SJCRH30 (cell line): Measurements from ENCODE around the gene KCNJ9. TPM values are rescaled to one million over a fixed set of nuclear protein-coding genes. Genes with fewer than 3 reads are reported as not detected.
"Not testable (repeated sequence)": the region's sequence is repeated elsewhere in the genome, so short reads cannot be mapped to it uniquely, and the experiment has no call there.

Experiments
- DNase-seq, 2 experiments: peaks; one replicate each; pipeline ENCODE4 v3.0.0-alpha.2; 2015 to 2020
- H3K27ac ChIP-seq: fragments of 250-450 bp; sonication (Bioruptor Pico); 2 replicates; pipeline ENCODE4 v1.5.1; 2020; ENCODE audit warnings: mild to moderate bottlenecking, moderate library complexity
- H3K27me3 ChIP-seq: fragments of 250-450 bp; sonication (Bioruptor Pico); 2 replicates; pipeline ENCODE4 v1.5.1; 2020; ENCODE audit warnings: mild to moderate bottlenecking, moderate library complexity
- H3K36me3 ChIP-seq: fragments of 250-450 bp; sonication (Bioruptor Pico); 2 replicates; pipeline ENCODE4 v1.5.1; 2020; ENCODE audit warnings: mild to moderate bottlenecking, moderate library complexity
- H3K4me1 ChIP-seq: fragments of 250-450 bp; sonication (Bioruptor Pico); 2 replicates; pipeline ENCODE4 v1.5.1; 2020; ENCODE audit warnings: mild to moderate bottlenecking, moderate library complexity
- H3K4me3 ChIP-seq: fragments of 250-450 bp; sonication (Bioruptor Pico); 2 replicates; pipeline ENCODE4 v1.5.1; 2020; ENCODE audit warnings: mild to moderate bottlenecking, moderate library complexity
- H3K9me3 ChIP-seq: fragments of 250-450 bp; sonication (Bioruptor Pico); replicated peaks from 2 replicates; pipeline ENCODE4 v1.5.1; 2020; ENCODE audit warnings: mild to moderate bottlenecking, moderate library complexity
- total RNA-seq: library from RNA; depleted of rRNA; stranded (reverse); fragments of >200 nt; shearing (Covaris generic); gene quantifications from 2 replicates; pipeline ENCODE4 v1.2.3, GENCODE V29; 2014

The KCNJ9 gene
- total RNA-seq, 1 experiment from 2014 or later: not detected

GRCh38 chr1:160114085-160114484 is 32.7 kb downstream of the KCNJ9 start:
- no peak overlapping the region for H3K27ac ChIP-seq

GRCh38 chr1:160115545-160116282 is 34.4 kb downstream of the KCNJ9 start, which contains the start of gene ATP1A2:
TSS of gene ATP1A2 (plus strand) at chr1:160115759. CDS start at chr1:160115862, 103 bp downstream.
- H3K27me3 ChIP-seq: no peaks in the 10 kb centered on the region
- H3K4me1 ChIP-seq: peaks cover 26% of the 10 kb centered on the region
- H3K9me3 ChIP-seq: no peaks in the 10 kb centered on the region
- DNase-seq: peak; percentile 73 to 79
- H3K27ac ChIP-seq: peak within 1 kb of the TSS; percentile 76
- peak within 1 kb of the TSS; percentile 68 for H3K4me3 ChIP-seq
- H3K36me3 ChIP-seq: peaks cover 7% of the 10 kb centered on the region

More at GRCh38 chr1:160114085-160114484, 32.7 kb downstream of the KCNJ9 start:
- DNase-seq: no peak
- no peaks in the 10 kb centered on the region for H3K9me3 ChIP-seq
- no peak overlapping the region for H3K4me3 ChIP-seq
- peaks cover 5% of the 10 kb centered on the region; the same call in 1 of the 2 replicates for H3K36me3 ChIP-seq
- no peaks in the 10 kb centered on the region for H3K27me3 ChIP-seq
- H3K4me1 ChIP-seq: peaks cover 34% of the 10 kb centered on the region

GRCh38 chr1:160116283-160117147 is 35.2 kb downstream of the KCNJ9 start:
- Histone ChIP-seq H3K4me1 (peaks cover 32% of the 10 kb centered on the region), H3K27ac (peak overlapping the region; percentile 76)

GRCh38 chr1:160117300-160117699 is 36.0 kb downstream of the KCNJ9 start:
- peaks cover 34% of the 10 kb centered on the region for H3K4me1 ChIP-seq
- peak overlapping the region; percentile 68 for H3K4me3 ChIP-seq
- H3K27ac ChIP-seq: peak overlapping the region; percentile 76
- peaks cover 20% of the 10 kb centered on the region for H3K36me3 ChIP-seq
- no peak for DNase-seq
- no peaks in the 10 kb centered on the region for H3K9me3 ChIP-seq
- no peaks in the 10 kb centered on the region for H3K27me3 ChIP-seq

More at GRCh38 chr1:160116283-160117147, 35.2 kb downstream of the KCNJ9 start:
- H3K27me3 ChIP-seq: no peaks in the 10 kb centered on the region
- peak overlapping the region; percentile 68 for H3K4me3 ChIP-seq
- peak; percentile 69 for DNase-seq
- no peaks in the 10 kb centered on the region for H3K9me3 ChIP-seq
- peaks cover 15% of the 10 kb centered on the region for H3K36me3 ChIP-seq

GRCh38 chr1:160117709-160118183 is 36.4 kb downstream of the KCNJ9 start:
- Histone ChIP-seq H3K27me3 (no peaks in the 10 kb centered on the region), H3K36me3 (peaks cover 20% of the 10 kb centered on the region), H3K9me3 (no peaks in the 10 kb centered on the region), H3K27ac (no peak overlapping the region), H3K4me3 (peak overlapping the region; percentile 68), H3K4me1 (peaks cover 34% of the 10 kb centered on the region)
- no peak for DNase-seq

- no peak overlapping the region for H3K4me3 ChIP-seq
- no peak overlapping the region for H3K27ac ChIP-seq
- DNase-seq: no peak
- peaks cover 37% of the 10 kb centered on the region for H3K4me1 ChIP-seq
- peaks cover 20% of the 10 kb centered on the region for H3K36me3 ChIP-seq
- no peaks in the 10 kb centered on the region for H3K9me3 ChIP-seq
- H3K27me3 ChIP-seq: no peaks in the 10 kb centered on the region
Observed at GRCh38 chr1:160118928-160119327, 37.6 kb downstream of the KCNJ9 start.

GRCh38 chr1:160120797-160121196 is 39.5 kb downstream of the KCNJ9 start:
- H3K4me1 ChIP-seq: peaks cover 40% of the 10 kb centered on the region
- H3K27ac ChIP-seq: no peak overlapping the region
- peaks cover 28% of the 10 kb centered on the region for H3K36me3 ChIP-seq
- no peaks in the 10 kb centered on the region for H3K9me3 ChIP-seq
- H3K27me3 ChIP-seq: no peaks in the 10 kb centered on the region
- no peak overlapping the region for H3K4me3 ChIP-seq
- DNase-seq: no peak

- no peak for DNase-seq
- Histone ChIP-seq H3K4me3 (no peak overlapping the region), H3K4me1 (peaks cover 45% of the 10 kb centered on the region), H3K36me3 (peaks cover 34% of the 10 kb centered on the region), H3K27ac (no peak overlapping the region), H3K9me3 (no peaks in the 10 kb centered on the region), H3K27me3 (no peaks in the 10 kb centered on the region)
Observed at GRCh38 chr1:160121388-160121787, 40.0 kb downstream of the KCNJ9 start.

- Histone ChIP-seq H3K36me3 (peaks cover 50% of the 10 kb centered on the region), H3K4me1 (peaks cover 39% of the 10 kb centered on the region), H3K27ac (no peak overlapping the region), H3K9me3 (no peaks in the 10 kb centered on the region), H3K4me3 (no peak overlapping the region), H3K27me3 (no peaks in the 10 kb centered on the region)
- DNase-seq: no peak
Observed at GRCh38 chr1:160122978-160123495, 41.7 kb downstream of the KCNJ9 start.

GRCh38 chr1:160123726-160124125 is 42.4 kb downstream of the KCNJ9 start:
- Histone ChIP-seq H3K27me3 (no peaks in the 10 kb centered on the region), H3K4me1 (peaks cover 39% of the 10 kb centered on the region), H3K4me3 (no peak overlapping the region), H3K27ac (peak overlapping the region; percentile 54), H3K9me3 (no peaks in the 10 kb centered on the region), H3K36me3 (peaks cover 53% of the 10 kb centered on the region)
- no peak for DNase-seq

- Histone ChIP-seq H3K36me3 (peaks cover 63% of the 10 kb centered on the region), H3K27me3 (no peaks in the 10 kb centered on the region), H3K4me1 (peaks cover 39% of the 10 kb centered on the region), H3K4me3 (no peak overlapping the region), H3K9me3 (no peaks in the 10 kb centered on the region), H3K27ac (peak overlapping the region; percentile 69)
- peak; percentile 70 to 72 for DNase-seq
Observed at GRCh38 chr1:160124705-160125478, 43.6 kb downstream of the KCNJ9 start.

- DNase-seq: peak in 1 of 2 experiments; percentile 26
- Histone ChIP-seq H3K27me3 (no peaks in the 10 kb centered on the region), H3K4me3 (no peak overlapping the region), H3K4me1 (peaks cover 39% of the 10 kb centered on the region), H3K36me3 (peaks cover 67% of the 10 kb centered on the region), H3K27ac (peak overlapping the region; percentile 69), H3K9me3 (no peaks in the 10 kb centered on the region)
Observed at GRCh38 chr1:160125746-160126145, 44.4 kb downstream of the KCNJ9 start.

- H3K9me3 ChIP-seq, H3K27ac ChIP-seq, H3K27me3 ChIP-seq, H3K4me3 ChIP-seq, DNase-seq: not testable (repeated sequence)
- Histone ChIP-seq H3K4me1 (peaks cover 35% of the 10 kb centered on the region), H3K36me3 (peaks cover 68% of the 10 kb centered on the region)
Observed at GRCh38 chr1:160126342-160126741, 45.0 kb downstream of the KCNJ9 start.

- H3K36me3 ChIP-seq: peaks cover 67% of the 10 kb centered on the region
- no peak overlapping the region for H3K27ac ChIP-seq
- H3K4me1 ChIP-seq: peaks cover 30% of the 10 kb centered on the region
- H3K9me3 ChIP-seq: no peaks in the 10 kb centered on the region
- H3K4me3 ChIP-seq: no peak overlapping the region
- DNase-seq: no peak
- no peaks in the 10 kb centered on the region for H3K27me3 ChIP-seq
Observed at GRCh38 chr1:160127381-160127780, 46.0 kb downstream of the KCNJ9 start.
